DMS153 treated with DMSO at 0.1 percent for 48 hours (cell line): ENCODE data around the gene VWA1.
"Not testable (repeated sequence)": the region's sequence is repeated elsewhere in the genome, so short reads cannot be mapped to it uniquely, and the experiment has no call there.

ENCODE experiments used
- DNase-seq: peaks from one replicate; lab custom pipeline; 2025; ENCODE audit not compliant: unreplicated experiment; lab: John Stamatoyannopoulos, UW

Gene VWA1

DNA sequence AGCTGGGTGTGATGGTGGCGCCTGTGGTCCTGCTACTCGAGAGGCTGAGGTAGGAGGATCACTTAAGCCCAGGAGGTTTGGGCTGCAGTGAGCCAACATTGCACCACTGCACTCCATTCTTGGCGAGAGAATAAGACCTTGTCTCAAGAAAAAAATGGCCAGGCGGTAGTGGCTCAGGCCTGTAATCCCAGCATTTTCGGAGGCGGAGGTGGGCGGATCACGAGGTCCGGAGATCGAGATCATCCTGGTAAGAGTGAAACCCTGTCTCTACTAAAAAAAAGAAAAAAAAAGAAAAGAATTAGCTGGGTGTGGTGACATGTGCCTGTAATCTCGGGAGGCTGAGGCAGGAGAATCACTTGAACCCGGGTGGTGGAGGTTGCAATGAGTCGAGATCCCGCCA is 47.4 kb downstream of the VWA1 start:
- DNase-seq: no peak

DNA sequence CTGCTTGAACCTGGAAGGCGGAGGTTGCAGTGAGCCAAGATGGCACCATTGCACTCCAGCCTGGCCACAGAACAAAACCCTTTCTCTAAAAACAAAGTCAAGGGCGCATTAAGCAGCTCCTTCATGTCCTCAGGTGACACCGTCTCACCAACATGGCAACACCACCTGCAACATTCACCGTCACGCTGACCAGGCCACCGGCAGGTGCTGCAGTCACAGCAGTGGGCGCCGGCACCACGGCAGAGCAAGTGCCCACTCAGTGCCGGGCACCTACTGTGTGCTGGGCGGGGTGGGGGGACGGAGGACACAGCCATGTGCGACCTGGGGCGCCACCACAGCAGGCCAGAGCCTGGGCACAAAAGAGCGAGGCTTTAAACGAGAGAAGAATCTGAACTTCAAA is 48.2 kb downstream of the VWA1 start:
- DNase-seq: no peak

DNA sequence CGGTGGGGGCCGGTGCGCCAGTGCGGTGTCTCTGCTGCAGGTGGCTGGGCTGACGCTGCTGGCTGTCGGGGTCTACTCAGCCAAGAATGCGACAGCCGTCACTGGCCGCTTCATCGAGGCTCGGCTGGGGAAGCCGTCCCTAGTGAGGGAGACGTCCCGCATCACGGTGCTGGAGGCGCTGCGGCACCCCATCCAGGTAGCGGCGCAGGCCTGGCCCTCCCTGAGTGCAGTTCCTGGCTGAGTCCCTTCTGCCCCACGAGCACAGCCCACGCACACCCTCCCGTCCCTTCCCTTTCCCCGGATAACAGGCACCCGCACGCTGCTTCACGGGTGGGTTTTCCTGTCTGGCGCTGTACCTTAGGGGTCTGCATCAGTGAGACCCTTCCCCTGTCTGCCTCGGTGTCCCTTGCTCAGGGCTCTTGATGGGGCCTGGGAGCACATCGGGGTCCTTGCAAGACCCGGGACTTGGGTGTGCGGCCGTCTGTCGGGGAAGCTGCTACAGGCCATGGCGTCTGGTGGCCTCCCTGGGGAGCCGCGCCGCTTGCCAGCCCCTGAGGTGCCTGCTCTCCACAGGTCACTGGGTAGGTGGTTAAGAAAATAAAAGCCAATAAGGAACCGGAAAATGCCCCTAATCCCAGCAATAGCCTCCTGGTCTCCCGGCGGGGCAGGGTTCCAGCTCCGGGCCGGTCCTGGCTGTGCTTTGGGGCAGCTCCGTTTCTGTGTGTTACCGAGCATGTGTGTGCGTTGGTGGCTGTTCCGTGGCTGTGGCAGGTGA is 49.7 kb downstream of the VWA1 start:
- DNase-seq: not testable (repeated sequence)

DNA sequence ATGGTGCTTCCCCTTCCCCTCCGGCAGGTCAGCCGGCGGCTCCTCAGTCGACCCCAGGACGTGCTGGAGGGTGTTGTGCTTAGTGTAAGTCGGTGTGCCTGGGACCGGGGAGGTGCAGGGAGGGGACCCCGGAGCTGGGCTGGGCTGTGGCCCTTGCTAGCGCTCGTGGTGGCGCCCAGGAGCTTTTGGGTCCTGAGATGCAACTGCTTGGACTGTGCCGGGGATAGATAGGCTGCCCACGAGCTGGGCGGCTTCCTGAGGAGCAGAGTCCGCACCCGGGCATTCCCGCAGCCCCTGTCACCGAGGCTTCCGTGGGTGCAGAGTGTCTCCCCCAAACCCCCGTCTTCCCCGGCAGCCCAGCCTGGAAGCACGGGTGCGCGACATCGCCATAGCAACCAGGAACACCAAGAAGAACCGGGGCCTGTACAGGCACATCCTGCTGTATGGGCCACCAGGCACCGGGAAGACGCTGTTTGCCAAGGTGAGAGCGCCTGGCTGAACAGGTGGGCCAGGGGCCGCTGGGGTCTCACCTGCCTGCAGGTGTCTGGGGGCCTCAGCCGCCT is 50.3 kb downstream of the VWA1 start:
- not testable (repeated sequence) for DNase-seq

DNA sequence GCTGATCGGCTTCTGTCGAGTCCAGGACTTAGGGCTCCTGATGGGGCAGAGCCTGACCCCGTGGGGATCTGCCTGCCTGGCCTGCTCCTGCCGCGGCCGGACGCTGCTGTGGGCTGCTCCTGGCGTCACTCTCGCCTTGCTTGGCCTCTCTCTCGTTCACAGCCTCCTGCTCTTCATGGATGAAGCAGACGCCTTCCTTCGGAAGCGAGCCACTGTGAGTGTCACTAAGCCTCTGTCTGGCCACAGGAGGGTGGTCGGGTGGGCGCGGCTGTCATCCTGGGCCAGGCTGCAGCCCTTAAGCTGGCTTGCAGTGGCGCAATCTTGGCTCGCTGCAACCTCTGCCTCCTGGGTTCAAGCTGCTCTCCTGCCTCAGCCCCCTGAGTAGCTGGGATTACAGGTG is 52.2 kb downstream of the VWA1 start:
- DNase-seq: no peak

DNA sequence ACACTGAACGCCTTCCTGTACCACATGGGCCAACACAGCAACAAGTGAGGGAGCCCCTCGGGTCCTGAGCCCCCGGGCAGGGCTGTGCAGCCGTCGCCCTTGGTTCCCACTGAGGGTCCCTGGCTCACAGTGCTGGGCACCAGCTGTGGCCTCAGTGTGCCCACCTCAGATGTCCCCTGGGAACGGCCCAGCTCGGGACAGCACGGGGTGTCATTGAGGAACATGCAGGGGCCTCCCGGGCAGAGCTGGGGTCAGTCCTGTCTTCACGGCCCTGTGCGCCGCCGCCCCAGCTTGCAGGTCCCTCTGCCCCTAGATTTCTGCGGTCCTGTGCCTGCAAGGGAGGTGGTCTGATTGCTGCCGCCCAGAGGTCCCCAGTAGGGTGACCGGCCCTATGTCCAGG is 53.7 kb downstream of the VWA1 start:
- DNase-seq: no peak

DNA sequence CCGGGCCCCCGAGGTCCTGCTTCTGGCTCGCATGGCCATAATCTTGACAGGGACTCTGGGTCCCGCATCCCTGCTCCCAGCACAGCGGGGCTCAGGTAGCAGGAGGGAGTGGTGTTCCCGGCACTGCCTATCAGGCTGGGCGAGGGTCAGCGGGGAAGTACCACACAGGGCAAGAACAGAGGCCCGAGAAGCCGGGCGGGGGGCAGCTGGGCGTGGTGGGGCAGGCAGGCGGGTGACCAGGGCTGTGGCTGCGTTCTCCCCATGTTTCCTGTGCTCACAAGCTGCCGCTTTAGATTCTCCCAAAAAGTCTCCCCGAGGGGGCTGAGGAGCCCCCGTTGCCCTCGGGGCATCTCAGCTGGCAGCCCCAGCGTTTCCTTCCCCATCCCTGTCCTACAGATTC is 54.4 kb downstream of the VWA1 start:
- no peak for DNase-seq

DNA sequence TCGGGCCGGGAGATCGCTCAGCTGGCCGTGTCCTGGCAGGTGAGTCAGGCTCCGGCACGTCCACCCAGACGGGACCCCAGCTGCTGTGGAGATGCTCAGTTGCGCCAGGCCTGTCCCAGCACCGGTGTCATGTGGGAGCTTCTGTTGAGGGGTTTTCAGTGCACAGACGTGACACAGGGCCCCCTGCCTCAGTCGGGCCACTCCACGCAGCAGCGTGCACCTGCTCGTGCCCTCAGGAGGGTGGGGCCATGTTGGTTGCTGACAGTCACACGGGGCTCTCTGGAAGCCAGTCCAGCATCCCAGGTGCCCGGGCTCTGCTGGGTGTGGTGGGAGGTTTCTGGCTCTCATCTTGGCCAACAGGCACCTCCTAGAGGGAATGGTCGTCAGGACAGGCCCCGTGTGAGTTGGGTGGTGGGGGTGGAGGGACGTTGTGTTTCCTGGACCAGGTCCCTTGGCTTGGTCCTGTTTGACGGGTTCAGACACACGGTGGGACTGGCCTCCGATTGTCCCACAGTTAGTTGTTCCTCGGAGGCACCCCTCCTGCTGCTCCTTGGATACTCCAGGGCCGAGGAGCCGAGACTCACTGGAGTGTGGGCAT is 55.2 kb downstream of the VWA1 start:
- no peak for DNase-seq

DNA sequence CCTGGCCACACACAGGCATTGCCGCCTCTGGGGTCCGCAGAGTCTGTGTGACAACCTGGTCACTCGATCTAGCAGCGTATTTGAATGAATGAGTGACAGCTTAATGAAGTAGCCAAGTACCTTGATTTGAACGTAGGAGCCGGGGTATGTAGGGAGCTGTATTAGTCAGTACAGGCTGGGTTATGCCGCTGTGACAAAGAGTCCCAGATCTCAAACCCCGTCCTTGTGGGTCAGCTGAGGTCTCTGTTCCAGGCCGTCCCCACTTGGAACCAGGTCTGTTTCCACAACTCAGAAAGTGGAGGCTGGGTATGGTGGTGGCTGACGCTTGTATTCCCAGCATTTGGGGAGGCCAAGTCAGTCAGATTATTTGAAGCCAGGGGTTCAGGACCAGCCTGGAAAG is 56.1 kb downstream of the VWA1 start:
- no peak for DNase-seq
